NCI-H146 (cell line): ENCODE data around the gene TMEM106C.

Source experiments
- DNase-seq: peaks from one replicate; lab custom pipeline; 2025; lab: John Stamatoyannopoulos, UW

The TMEM106C gene

GRCh38 chr12:47995981-47996401 is 32.6 kb downstream of the TMEM106C start:
- no peak for DNase-seq

- no peak for DNase-seq
Measured at GRCh38 chr12:47997321-47997720, 33.9 kb downstream of the TMEM106C start.

- no peak for DNase-seq
Measured at GRCh38 chr12:47999816-48000215, 36.4 kb downstream of the TMEM106C start.

GRCh38 chr12:48000878-48001504 is 37.6 kb downstream of the TMEM106C start:
- peak; percentile 72 for DNase-seq

- DNase-seq: peak; percentile 85
Measured at GRCh38 chr12:48001505-48002413, 38.4 kb downstream of the TMEM106C start.

GRCh38 chr12:48002414-48002730 is 39.0 kb downstream of the TMEM106C start:
- DNase-seq: peak; percentile 85

- DNase-seq: peak; percentile 91
Measured at GRCh38 chr12:48002773-48003218, 39.4 kb downstream of the TMEM106C start.

GRCh38 chr12:48003226-48004052 is 40.0 kb downstream of the TMEM106C start:
- DNase-seq: peak; percentile 69

GRCh38 chr12:48004053-48004941 is 40.9 kb downstream of the TMEM106C start, which contains the start of gene COL2A1:
COL2A1 (minus strand) TSS chr12:48004476; CDS start chr12:48004321, 155 bp downstream.
- DNase-seq: peak; percentile 99

GRCh38 chr12:48005001-48005749 is 41.8 kb downstream of the TMEM106C start:
- DNase-seq: peak; percentile 92

- no peak for DNase-seq
Measured at GRCh38 chr12:48005750-48006021, 42.3 kb downstream of the TMEM106C start.

- DNase-seq: no peak
Measured at GRCh38 chr12:48007206-48007605, 43.8 kb downstream of the TMEM106C start.

- DNase-seq: no peak
Measured at GRCh38 chr12:48008349-48008748, 45.0 kb downstream of the TMEM106C start.

- DNase-seq: no peak
Measured at GRCh38 chr12:48008950-48009349, 45.6 kb downstream of the TMEM106C start.

- no peak for DNase-seq
Measured at GRCh38 chr12:48009471-48009870, 46.1 kb downstream of the TMEM106C start.

GRCh38 chr12:48010366-48010970 is 47.1 kb downstream of the TMEM106C start:
- DNase-seq: no peak

- DNase-seq: no peak
Measured at GRCh38 chr12:48012070-48012469, 48.7 kb downstream of the TMEM106C start.

GRCh38 chr12:48013287-48013686 is 49.9 kb downstream of the TMEM106C start:
- no peak for DNase-seq

GRCh38 chr12:48015129-48015528 is 51.7 kb downstream of the TMEM106C start:
- DNase-seq: no peak

GRCh38 chr12:48015954-48016353 is 52.6 kb downstream of the TMEM106C start:
- no peak for DNase-seq
